T-helper 2 cell treated with Interferon-gamma antibody and Interleukin-4, amounts not matched to agents 5 μg/mL and 100 μg/mL, for 36 hours (primary cell): ENCODE results near the gene RBFOX1.

ENCODE experiments used
- DNase-seq: peaks from one replicate; pipeline ENCODE4 v3.0.0; 2021; ENCODE audit warnings: low spot score
- H3K27ac Mint-ChIP-seq: one replicate; pipeline ENCODE4 v1.8.0; 2021; ENCODE audit warnings: mild to moderate bottlenecking, mixed read lengths
- H3K27me3 Mint-ChIP-seq: one replicate; pipeline ENCODE4 v1.8.0; 2021; ENCODE audit warnings: low read depth, mixed read lengths
- H3K36me3 Mint-ChIP-seq: one replicate; pipeline ENCODE4 v1.8.0; 2021; ENCODE audit warnings: low read depth, mixed read lengths
- H3K4me1 Mint-ChIP-seq: one replicate; pipeline ENCODE4 v1.8.0; 2021; ENCODE audit warnings: low read depth, mixed read lengths
- H3K4me3 Mint-ChIP-seq: one replicate; pipeline ENCODE4 v1.8.0; 2022; ENCODE audit warnings: mild to moderate bottlenecking, moderate library complexity, mixed read lengths
- H3K9me3 Mint-ChIP-seq: one replicate; pipeline ENCODE4 v1.8.0; 2021; ENCODE audit warnings: mixed read lengths

RBFOX1 gene

GRCh38 chr16:7332611-7333010, at the start of gene RBFOX1:
RBFOX1 (plus strand) TSS chr16:7332845.
- Mint-ChIP-seq H3K4me3 (no peak within 1 kb of the TSS), H3K36me3 (no peaks in the 10 kb centered on the region), H3K4me1 (no peaks in the 10 kb centered on the region), H3K27me3 (no peaks in the 10 kb centered on the region), H3K9me3 (peaks cover 68% of the 10 kb centered on the region), H3K27ac (no peak within 1 kb of the TSS)
- no peak for DNase-seq

DNA sequence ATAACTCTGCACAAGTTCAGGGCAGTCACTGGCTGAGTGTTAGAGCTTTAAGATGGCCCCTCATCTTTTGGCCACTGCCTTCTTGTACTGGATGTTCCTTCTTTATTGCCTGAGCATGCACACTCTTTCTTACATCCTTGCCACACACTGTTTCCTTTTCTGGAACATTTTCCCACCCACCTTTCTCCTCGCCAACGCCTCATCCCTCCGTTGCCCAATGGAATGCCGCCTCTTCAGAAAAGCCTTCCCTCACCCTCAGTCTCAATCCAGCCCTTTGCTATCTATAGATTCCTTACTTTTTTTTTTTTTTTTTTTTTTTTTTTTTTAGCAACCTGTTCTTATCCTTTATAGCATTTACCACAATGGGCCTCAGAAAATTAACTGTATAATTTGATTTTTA, 47.9 kb upstream of the RBFOX1 start:
- H3K27me3 Mint-ChIP-seq: no peaks in the 10 kb centered on the region

DNA sequence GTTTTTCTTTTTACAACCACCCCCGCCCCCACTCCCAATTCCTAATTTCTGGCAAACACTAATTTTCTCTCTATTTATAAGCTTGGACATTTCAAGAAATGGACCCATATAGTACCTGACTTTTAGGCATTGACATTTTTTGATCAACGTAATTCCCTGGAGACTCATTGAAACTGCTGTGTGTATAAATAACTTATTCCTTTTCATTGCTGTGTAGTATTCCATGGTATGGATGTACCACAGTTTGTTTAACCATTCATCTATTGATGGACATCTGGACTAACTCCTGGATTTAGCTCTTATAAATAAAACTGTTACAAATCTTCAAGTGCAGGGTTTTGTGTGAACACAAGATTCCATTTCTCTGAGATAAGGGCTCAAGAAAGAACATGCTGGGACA, 47.1 kb upstream of the RBFOX1 start:
- DNase-seq: no peak
- no peaks in the 10 kb centered on the region for H3K27me3 Mint-ChIP-seq
- no peaks in the 10 kb centered on the region for H3K36me3 Mint-ChIP-seq
- H3K4me1 Mint-ChIP-seq: no peaks in the 10 kb centered on the region
- H3K4me3 Mint-ChIP-seq: no peak overlapping the region
- no peak overlapping the region for H3K27ac Mint-ChIP-seq
- H3K9me3 Mint-ChIP-seq: peaks cover 50% of the 10 kb centered on the region

More for the DNA sequence above, 47.9 kb upstream of the RBFOX1 start:
- DNase-seq: no peak
- Mint-ChIP-seq H3K9me3 (peaks cover 55% of the 10 kb centered on the region), H3K36me3 (no peaks in the 10 kb centered on the region), H3K27ac (no peak overlapping the region), H3K4me3 (no peak overlapping the region), H3K4me1 (no peaks in the 10 kb centered on the region)

GRCh38 chr16:7289299-7289698, 43.3 kb upstream of the RBFOX1 start:
- peaks cover 36% of the 10 kb centered on the region for H3K9me3 Mint-ChIP-seq
- H3K4me3 Mint-ChIP-seq: no peak overlapping the region
- no peaks in the 10 kb centered on the region for H3K4me1 Mint-ChIP-seq
- no peak overlapping the region for H3K27ac Mint-ChIP-seq
- no peaks in the 10 kb centered on the region for H3K36me3 Mint-ChIP-seq
- no peak for DNase-seq
- H3K27me3 Mint-ChIP-seq: no peaks in the 10 kb centered on the region

- no peak overlapping the region for H3K4me3 Mint-ChIP-seq
- no peak overlapping the region for H3K27ac Mint-ChIP-seq
- no peaks in the 10 kb centered on the region for H3K4me1 Mint-ChIP-seq
- H3K27me3 Mint-ChIP-seq: no peaks in the 10 kb centered on the region
- no peaks in the 10 kb centered on the region for H3K36me3 Mint-ChIP-seq
- DNase-seq: no peak
- H3K9me3 Mint-ChIP-seq: peaks cover 33% of the 10 kb centered on the region
Measured at GRCh38 chr16:7290682-7291081, 42.0 kb upstream of the RBFOX1 start.

DNA sequence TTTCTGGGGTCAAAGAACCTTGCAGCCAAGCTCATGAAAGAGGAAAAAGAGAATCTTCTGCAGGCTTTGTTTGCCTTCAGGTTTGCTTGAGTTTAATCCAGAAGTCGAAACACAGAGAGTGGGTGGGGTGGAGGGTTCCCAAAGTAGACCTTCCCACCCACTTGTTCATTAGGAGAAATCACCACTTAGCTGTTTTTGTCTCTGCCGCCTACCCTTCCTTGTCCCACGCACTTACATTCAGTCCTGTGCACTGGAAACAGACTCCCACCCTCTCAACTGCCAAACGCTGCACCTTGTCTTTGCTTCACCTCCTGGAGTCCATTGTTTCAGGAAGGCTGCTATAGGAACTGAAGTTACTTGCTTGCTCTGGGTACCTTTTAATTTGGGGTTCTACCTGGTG, 38.6 kb upstream of the RBFOX1 start:
- Mint-ChIP-seq H3K27ac (no peak overlapping the region), H3K4me1 (no peaks in the 10 kb centered on the region), H3K27me3 (no peaks in the 10 kb centered on the region), H3K9me3 (peaks cover 37% of the 10 kb centered on the region), H3K36me3 (no peaks in the 10 kb centered on the region), H3K4me3 (no peak overlapping the region)
- no peak for DNase-seq

DNA sequence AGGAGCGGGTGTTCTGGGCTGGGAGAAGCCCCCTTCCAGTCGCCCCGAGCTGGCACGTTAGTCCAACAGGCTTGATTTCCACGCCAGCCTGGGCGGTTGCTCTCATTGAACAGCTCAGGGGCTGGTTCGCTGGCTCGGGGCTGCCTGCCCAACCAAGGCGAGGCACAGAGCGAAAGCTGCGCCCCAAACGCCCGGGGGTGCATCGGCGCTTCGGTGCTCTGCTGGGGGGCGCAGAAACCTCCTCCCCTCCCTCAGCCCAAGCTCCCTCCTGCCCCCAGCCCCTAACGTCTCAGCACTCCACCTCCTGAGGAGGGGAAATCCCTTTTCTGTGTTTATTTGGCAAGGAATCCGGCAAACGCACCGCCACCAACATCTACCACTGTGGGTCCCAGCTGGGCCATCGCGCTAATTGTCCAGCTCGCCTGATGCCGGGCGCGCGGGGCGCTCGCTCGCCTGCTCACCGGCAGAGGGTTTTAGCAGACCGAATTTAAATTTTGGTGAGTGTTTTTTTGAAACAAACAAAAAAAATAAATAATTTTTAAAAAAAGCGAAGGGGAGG, 29.5 kb upstream of the RBFOX1 start:
- Mint-ChIP-seq H3K4me3 (no peak overlapping the region), H3K27me3 (no peaks in the 10 kb centered on the region), H3K4me1 (no peaks in the 10 kb centered on the region), H3K27ac (no peak overlapping the region), H3K9me3 (peaks cover 15% of the 10 kb centered on the region), H3K36me3 (no peaks in the 10 kb centered on the region)
- DNase-seq: no peak

DNA sequence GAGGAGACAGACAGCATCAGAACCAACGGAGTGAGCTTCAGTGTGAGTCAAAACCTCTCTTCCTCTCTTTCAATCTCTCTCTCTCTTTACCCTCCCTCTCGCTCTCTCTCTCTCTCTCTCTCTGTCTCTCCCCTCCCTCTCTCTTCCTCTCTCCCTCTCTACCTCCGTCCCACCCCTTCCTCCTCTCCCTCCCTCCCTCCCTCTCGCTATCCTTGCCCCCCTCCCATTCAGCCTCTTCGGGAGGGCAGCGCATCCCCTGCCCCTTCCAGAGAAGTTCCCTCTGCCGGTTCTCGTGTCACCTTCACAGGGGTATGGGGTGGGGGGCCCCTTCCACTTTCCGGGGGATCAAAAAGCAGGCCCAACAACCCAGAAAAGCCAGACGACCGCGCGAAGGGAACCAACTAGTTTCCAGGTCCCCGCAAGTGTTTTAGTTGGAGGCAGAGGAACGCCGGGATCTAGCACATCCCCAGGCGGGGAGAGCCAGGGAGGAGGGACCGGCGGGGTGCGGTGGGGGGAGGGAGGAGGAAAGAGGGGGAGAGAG, 28.9 kb upstream of the RBFOX1 start:
- Mint-ChIP-seq H3K36me3 (no peaks in the 10 kb centered on the region), H3K9me3 (peaks cover 12% of the 10 kb centered on the region), H3K27ac (no peak overlapping the region), H3K4me3 (no peak overlapping the region), H3K27me3 (no peaks in the 10 kb centered on the region), H3K4me1 (no peaks in the 10 kb centered on the region)
- DNase-seq: no peak

- Mint-ChIP-seq H3K4me1 (no peaks in the 10 kb centered on the region), H3K9me3 (peaks cover 13% of the 10 kb centered on the region), H3K36me3 (no peaks in the 10 kb centered on the region), H3K27me3 (no peaks in the 10 kb centered on the region), H3K27ac (no peak overlapping the region), H3K4me3 (no peak overlapping the region)
- no peak for DNase-seq
Measured at GRCh38 chr16:7304279-7304678, 28.4 kb upstream of the RBFOX1 start.

DNA sequence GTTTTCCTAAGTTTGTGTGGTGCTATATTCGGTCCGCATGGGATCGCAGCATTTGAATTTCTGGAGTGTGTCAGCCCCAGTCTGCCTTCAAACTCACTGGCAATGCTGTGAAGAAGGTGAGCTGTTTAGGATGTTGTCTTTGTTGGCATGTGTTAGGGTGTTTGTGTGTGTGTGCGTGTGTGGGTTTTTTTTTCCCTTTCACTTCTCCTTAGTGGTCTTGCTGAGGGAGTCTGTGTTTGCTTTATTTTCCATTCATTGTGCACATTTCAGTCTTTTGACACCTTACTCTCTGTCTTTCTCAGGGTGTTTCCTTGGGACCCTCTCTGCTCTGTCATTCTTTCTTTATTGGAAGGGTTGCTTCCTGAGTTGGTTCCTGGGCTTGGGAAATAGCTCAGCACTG, 27.7 kb upstream of the RBFOX1 start:
- Mint-ChIP-seq H3K4me1 (no peaks in the 10 kb centered on the region), H3K27me3 (no peaks in the 10 kb centered on the region), H3K27ac (no peak overlapping the region), H3K36me3 (no peaks in the 10 kb centered on the region), H3K9me3 (peaks cover 13% of the 10 kb centered on the region), H3K4me3 (no peak overlapping the region)
- DNase-seq: no peak

- no peaks in the 10 kb centered on the region for H3K4me1 Mint-ChIP-seq
- H3K4me3 Mint-ChIP-seq: no peak overlapping the region
- H3K27me3 Mint-ChIP-seq: no peaks in the 10 kb centered on the region
- H3K9me3 Mint-ChIP-seq: peaks cover 10% of the 10 kb centered on the region
- no peak for DNase-seq
- no peaks in the 10 kb centered on the region for H3K36me3 Mint-ChIP-seq
- no peak overlapping the region for H3K27ac Mint-ChIP-seq
Measured at GRCh38 chr16:7313170-7313569, 19.5 kb upstream of the RBFOX1 start.

DNA sequence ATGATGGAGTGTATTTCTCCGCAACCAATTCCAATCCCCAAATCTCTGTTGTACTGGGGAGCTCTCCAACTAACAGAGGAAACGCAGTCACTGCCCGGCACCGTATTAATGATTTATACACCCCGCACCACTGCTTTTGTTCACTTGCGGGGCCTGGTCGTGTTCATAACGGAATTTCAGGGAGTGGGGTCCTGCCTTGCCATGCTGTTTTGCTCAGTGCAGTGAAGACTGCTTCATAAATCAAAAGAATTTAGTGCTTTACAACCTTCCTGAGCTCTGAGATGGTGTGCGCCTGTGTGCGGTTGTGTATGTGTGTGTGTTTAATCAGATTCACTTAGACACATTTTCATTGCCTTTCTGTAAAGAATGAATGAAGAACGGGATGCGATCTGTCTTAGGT, 18.5 kb upstream of the RBFOX1 start:
- H3K4me3 Mint-ChIP-seq: no peak overlapping the region
- H3K27ac Mint-ChIP-seq: no peak overlapping the region
- no peaks in the 10 kb centered on the region for H3K27me3 Mint-ChIP-seq
- no peaks in the 10 kb centered on the region for H3K4me1 Mint-ChIP-seq
- DNase-seq: no peak
- peaks cover 9% of the 10 kb centered on the region for H3K9me3 Mint-ChIP-seq
- no peaks in the 10 kb centered on the region for H3K36me3 Mint-ChIP-seq

GRCh38 chr16:7315813-7316212, 16.8 kb upstream of the RBFOX1 start:
- DNase-seq: no peak
- Mint-ChIP-seq H3K27me3 (no peaks in the 10 kb centered on the region), H3K27ac (no peak overlapping the region), H3K9me3 (peaks cover 19% of the 10 kb centered on the region), H3K4me1 (no peaks in the 10 kb centered on the region), H3K36me3 (no peaks in the 10 kb centered on the region), H3K4me3 (no peak overlapping the region)

DNA sequence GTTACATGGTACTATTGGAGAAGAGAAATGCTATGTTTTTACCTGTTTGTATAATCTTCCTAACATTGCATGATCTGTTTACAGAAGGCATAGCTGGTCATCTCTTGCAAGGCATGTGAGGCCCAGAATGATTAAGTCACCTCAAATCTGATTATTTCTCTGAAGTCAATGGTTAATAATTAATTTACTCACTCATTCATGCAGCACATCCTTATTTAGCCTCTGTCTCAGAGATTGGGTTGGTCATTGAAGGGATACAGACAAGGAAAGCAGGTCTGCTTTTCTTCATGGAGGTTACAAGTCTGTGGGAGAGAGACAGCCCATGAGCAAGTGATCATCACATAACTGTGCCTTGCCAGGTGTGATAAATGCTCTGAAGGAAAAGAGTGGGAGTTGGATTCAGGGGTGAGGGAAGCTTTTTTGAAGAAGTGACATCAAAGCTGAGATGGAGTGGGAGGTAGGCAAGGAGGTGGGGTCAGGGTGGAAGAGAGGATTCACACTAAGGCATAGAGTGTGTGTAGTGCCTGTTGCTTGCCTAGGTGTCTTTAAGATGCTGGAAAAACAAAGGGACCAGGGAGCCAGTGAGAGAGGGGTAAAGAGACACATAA, 16.3 kb upstream of the RBFOX1 start:
- H3K4me1 Mint-ChIP-seq: no peaks in the 10 kb centered on the region
- no peaks in the 10 kb centered on the region for H3K27me3 Mint-ChIP-seq
- H3K36me3 Mint-ChIP-seq: no peaks in the 10 kb centered on the region
- no peak overlapping the region for H3K4me3 Mint-ChIP-seq
- H3K9me3 Mint-ChIP-seq: peaks cover 17% of the 10 kb centered on the region
- no peak for DNase-seq
- no peak overlapping the region for H3K27ac Mint-ChIP-seq

DNA sequence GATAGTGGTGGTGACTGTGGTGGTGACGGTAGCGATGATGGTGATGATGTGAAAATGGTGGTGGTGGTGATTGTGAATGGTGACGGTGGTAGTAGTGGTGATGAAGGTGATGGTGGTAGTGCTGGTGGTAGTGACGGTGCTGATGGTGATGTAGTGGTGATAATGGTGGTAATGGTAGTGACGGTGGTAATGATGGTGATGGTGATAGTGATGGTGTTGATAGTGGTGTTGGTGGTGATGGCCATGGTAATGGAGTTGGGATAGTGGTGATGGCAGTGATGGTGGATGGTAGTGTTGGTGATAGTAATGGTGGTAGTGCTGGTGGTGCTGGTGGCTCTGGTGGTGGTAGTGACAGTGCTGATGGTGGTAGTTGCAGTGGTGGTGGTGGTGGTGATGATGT, 14.7 kb upstream of the RBFOX1 start:
- Mint-ChIP-seq H3K27me3 (no peaks in the 10 kb centered on the region), H3K4me1 (no peaks in the 10 kb centered on the region), H3K9me3 (peaks cover 21% of the 10 kb centered on the region), H3K27ac (no peak overlapping the region), H3K36me3 (no peaks in the 10 kb centered on the region), H3K4me3 (no peak overlapping the region)
- DNase-seq: no peak
